Measurements from ENCODE around the gene HACL1. TPM values are rescaled to one million over a fixed set of nuclear protein-coding genes. Genes with fewer than 3 reads are reported as not detected.

Gene HACL1
- total RNA-seq, 2 experiments from 2014 or later, result 25.3 to 26.5 TPM

GRCh38 chr3:15595955-15596354 is 5.4 kb downstream of the HACL1 start:
- Mint-ChIP-seq H3K4me1 (ENCODE audit: low read depth) (peaks cover 22% of the 10 kb centered on the region), H3K36me3 (ENCODE audit: low read depth) (peaks cover 6% of the 10 kb centered on the region), H3K4me3 (no peak overlapping the region), H3K9me3 (no peaks in the 10 kb centered on the region), H3K27ac (no peak overlapping the region), H3K27me3 (ENCODE audit: low read depth) (no peaks in the 10 kb centered on the region)
- DNase-seq, result no peak
- intact Hi-C loops (cut with micrococcal nuclease), result no loop called here
- CTCF ChIA-PET, result no interaction called here

DNA sequence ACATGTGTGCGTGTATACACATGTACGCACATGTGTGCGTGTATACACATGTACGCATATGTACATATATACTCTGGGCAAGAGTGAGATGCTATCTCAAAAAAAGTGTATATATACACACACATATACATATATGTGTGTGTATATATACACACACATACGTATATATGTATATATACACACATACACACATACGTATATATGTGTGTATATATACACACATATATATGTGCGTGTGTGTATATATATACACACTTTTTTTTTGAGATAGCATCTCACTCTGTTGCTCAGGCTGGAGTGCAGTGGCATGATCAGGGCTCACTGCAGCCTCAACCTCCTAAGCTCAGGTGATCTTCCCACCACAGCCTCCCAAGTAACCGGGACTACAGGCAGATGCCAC is 8.4 kb downstream of the HACL1 start:
- Mint-ChIP-seq H3K4me1 (ENCODE audit: low read depth) (peaks cover 5% of the 10 kb centered on the region), H3K4me3 (no peak overlapping the region), H3K27ac (no peak overlapping the region), H3K9me3 (no peaks in the 10 kb centered on the region), H3K27me3 (ENCODE audit: low read depth) (no peaks in the 10 kb centered on the region), H3K36me3 (ENCODE audit: low read depth) (peaks cover 6% of the 10 kb centered on the region)
- CTCF ChIA-PET, result no interaction called here
- intact Hi-C loops (cut with micrococcal nuclease), result no loop called here
- DNase-seq, result no peak

DNA sequence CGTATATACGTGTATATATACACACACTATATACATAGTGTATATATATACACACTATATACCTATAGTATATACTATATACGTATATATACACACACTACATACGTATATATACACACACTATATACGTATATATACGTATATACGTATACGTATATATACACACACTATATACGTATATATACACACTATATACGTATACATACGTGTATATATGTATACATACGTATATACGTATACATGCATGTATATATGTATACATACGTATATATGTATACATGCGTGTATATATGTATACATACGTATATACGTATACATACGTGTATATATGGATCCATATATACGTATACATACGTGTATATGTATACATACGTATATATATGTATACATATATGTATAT is 9.4 kb downstream of the HACL1 start:
- Mint-ChIP-seq H3K27me3 (ENCODE audit: low read depth) (no peaks in the 10 kb centered on the region), H3K4me3 (no peak overlapping the region), H3K9me3 (no peaks in the 10 kb centered on the region), H3K27ac (no peak overlapping the region), H3K36me3 (ENCODE audit: low read depth) (peaks cover 4% of the 10 kb centered on the region), H3K4me1 (ENCODE audit: low read depth) (peaks cover under 1% of the 10 kb centered on the region)
- intact Hi-C loops (cut with micrococcal nuclease), result no loop called here
- CTCF ChIA-PET, result no interaction called here
- no peak for DNase-seq

- intact Hi-C loops (cut with micrococcal nuclease), result no loop called here
- Mint-ChIP-seq H3K4me1 (ENCODE audit: low read depth) (no peaks in the 10 kb centered on the region), H3K27me3 (ENCODE audit: low read depth) (no peaks in the 10 kb centered on the region), H3K36me3 (ENCODE audit: low read depth) (peaks cover 8% of the 10 kb centered on the region), H3K4me3 (no peak overlapping the region), H3K9me3 (no peaks in the 10 kb centered on the region), H3K27ac (no peak overlapping the region)
- DNase-seq, result no peak
- CTCF ChIA-PET, result no interaction called here
These were observed 10.1 kb downstream of the HACL1 start for GRCh38 chr3:15591242-15591641.

DNA sequence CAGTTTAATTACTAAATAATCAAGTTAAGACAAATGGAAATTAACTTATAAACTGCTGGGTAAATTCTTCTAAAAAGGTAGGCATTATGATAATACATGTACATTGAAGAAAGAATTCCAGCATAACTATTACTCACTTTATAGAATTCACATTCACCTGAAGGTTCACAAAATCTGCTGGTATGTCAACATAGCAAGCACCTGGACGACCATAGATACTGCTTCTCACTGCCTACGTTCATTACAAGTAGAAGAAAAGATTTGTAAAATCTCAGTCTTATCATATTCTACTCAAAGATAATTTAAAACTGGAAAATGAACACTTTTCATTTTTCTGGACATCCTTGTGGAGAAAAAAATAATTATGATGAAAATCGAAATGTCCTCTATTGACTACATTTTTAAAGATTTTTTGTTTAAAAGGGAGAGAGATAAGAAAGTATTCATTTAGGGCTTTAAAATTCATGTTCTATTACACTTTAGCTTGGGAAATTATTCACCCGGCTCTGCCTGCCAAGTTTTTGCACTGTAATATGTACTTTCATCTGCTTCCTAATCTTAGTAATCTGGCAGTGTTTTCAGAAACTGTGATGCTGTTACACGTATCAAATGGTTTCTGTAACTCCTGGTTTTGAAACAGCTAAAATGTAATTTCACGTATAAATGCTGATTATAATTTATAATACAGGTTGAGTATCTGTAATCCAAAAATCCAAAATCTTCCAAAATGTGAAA is 16.1 kb downstream of the HACL1 start:
- no peaks in the 10 kb centered on the region for H3K27me3 Mint-ChIP-seq (ENCODE audit: low read depth)
- no peaks in the 10 kb centered on the region for H3K9me3 Mint-ChIP-seq
- no peak overlapping the region for H3K4me3 Mint-ChIP-seq
- intact Hi-C loops (cut with micrococcal nuclease), result no loop called here
- CTCF ChIA-PET, result no interaction called here
- peaks cover 28% of the 10 kb centered on the region for H3K36me3 Mint-ChIP-seq (ENCODE audit: low read depth)
- DNase-seq, result no peak
- H3K4me1 Mint-ChIP-seq (ENCODE audit: low read depth), result no peaks in the 10 kb centered on the region
- no peak overlapping the region for H3K27ac Mint-ChIP-seq

GRCh38 chr3:15581471-15582394 is 19.6 kb downstream of the HACL1 start:
- CTCF ChIA-PET, result no interaction called here
- H3K27ac Mint-ChIP-seq, result no peak overlapping the region

DNA sequence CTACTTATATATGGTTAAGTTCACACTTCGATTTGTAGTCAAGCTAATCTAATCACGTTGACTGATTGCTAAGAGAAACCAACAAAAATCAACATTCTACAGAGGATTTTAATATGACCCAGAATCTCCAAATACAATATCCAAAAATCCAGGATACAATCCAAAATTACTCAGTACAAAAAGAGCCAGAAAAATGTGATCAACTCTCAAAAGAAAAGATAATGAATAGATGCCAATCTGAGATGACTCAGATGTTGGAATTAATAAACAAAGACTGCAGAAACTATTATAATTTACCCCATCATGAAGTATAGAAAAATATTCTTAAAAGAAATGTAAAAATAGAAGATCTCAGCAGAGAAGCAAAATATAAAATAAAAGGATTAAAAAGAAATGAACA is 22.3 kb downstream of the HACL1 start:
- Mint-ChIP-seq H3K4me3 (no peak overlapping the region), H3K36me3 (ENCODE audit: low read depth) (peaks cover 8% of the 10 kb centered on the region), H3K9me3 (no peaks in the 10 kb centered on the region), H3K27me3 (ENCODE audit: low read depth) (no peaks in the 10 kb centered on the region), H3K27ac (no peak overlapping the region), H3K4me1 (ENCODE audit: low read depth) (no peaks in the 10 kb centered on the region)
- no peak for DNase-seq
- CTCF ChIA-PET, result interaction anchor here (0.6 to 1.4 kb wide), 2 partner anchors 51 to 174 kb away, joined by 3 to 4 read pairs; no protein-coding TSS in a partner anchor
- intact Hi-C loops (cut with micrococcal nuclease), result no loop called here

More at GRCh38 chr3:15581471-15582394, 19.6 kb downstream of the HACL1 start:
- Mint-ChIP-seq H3K4me3 (no peak overlapping the region), H3K27me3 (ENCODE audit: low read depth) (no peaks in the 10 kb centered on the region), H3K36me3 (ENCODE audit: low read depth) (peaks cover 27% of the 10 kb centered on the region), H3K4me1 (ENCODE audit: low read depth) (no peaks in the 10 kb centered on the region), H3K9me3 (no peaks in the 10 kb centered on the region)
- no peak for DNase-seq
- intact Hi-C loops (cut with micrococcal nuclease), result no loop called here

DNA sequence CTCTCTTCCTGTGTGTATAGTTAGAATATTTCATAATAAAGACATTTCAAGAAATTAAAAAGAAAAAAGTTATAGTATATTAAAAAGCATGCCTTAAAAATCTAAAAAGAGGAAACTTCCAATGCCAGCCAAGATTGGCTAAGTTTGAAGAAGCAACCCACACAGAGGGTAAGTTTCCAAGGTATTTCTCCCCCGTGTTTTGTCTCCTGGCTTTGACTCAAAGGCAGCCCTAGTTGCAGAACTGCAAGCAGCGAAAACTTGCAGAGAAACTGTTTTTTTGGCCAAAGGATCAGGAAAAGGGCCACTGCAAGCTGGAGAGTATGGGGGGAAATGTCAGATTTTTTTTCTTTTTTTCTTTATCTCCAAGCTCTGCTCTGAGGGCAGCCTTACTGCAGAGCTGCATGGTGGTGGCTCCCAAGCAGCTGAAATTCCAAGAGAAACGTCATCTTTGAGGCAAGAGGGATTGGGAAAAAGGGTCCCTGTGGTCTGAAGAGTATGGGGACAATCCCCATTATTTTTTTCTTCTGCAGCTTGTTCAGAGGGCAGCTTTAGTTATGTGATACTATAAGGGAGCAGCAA is 23.0 kb downstream of the HACL1 start:
- CTCF ChIA-PET, result interaction anchor here (0.6 to 1.4 kb wide), 2 partner anchors 50 to 173 kb away, joined by 3 to 4 read pairs; no protein-coding TSS in a partner anchor
- no peak overlapping the region for H3K4me3 Mint-ChIP-seq
- H3K27me3 Mint-ChIP-seq (ENCODE audit: low read depth), result no peaks in the 10 kb centered on the region
- no peaks in the 10 kb centered on the region for H3K9me3 Mint-ChIP-seq
- no peaks in the 10 kb centered on the region for H3K4me1 Mint-ChIP-seq (ENCODE audit: low read depth)
- intact Hi-C loops (cut with micrococcal nuclease), result no loop called here
- no peak overlapping the region for H3K27ac Mint-ChIP-seq
- peaks cover 8% of the 10 kb centered on the region for H3K36me3 Mint-ChIP-seq (ENCODE audit: low read depth)
- no peak for DNase-seq

GRCh38 chr3:15576475-15576874 is 24.9 kb downstream of the HACL1 start:
- no peak overlapping the region for H3K4me3 Mint-ChIP-seq
- CTCF ChIA-PET, result no interaction called here
- no peak for DNase-seq
- peaks cover 5% of the 10 kb centered on the region for H3K36me3 Mint-ChIP-seq (ENCODE audit: low read depth)
- H3K4me1 Mint-ChIP-seq (ENCODE audit: low read depth), result no peaks in the 10 kb centered on the region
- H3K27me3 Mint-ChIP-seq (ENCODE audit: low read depth), result no peaks in the 10 kb centered on the region
- H3K27ac Mint-ChIP-seq, result no peak overlapping the region
- no peaks in the 10 kb centered on the region for H3K9me3 Mint-ChIP-seq
- intact Hi-C loops (cut with micrococcal nuclease), result no loop called here

DNA sequence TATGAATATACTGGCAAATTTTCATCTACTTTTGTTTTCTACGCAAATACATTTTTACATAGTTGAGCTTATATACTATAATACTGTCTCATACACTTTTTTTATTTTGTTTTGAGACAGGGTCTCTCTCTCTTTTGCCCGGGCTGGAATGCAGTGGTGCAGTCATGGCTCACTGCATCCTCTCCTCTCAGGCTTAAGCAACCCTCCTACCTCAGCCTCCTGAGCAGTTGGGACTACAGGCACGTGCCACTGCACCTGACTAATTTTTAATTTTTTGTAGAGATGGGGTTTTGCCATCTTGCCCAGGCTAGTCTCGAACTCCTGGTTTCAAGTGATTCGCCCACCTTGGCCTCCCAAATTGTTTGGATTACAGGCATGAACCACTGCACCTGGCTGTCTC is 25.9 kb downstream of the HACL1 start:
- H3K4me1 Mint-ChIP-seq (ENCODE audit: low read depth), result peaks cover 1% of the 10 kb centered on the region
- H3K9me3 Mint-ChIP-seq, result no peaks in the 10 kb centered on the region
- no peak for DNase-seq
- CTCF ChIA-PET, result interaction anchor here (0.7 kb wide), 1 partner anchor 238 kb away, joined by 3 read pairs; no protein-coding TSS in a partner anchor
- H3K4me3 Mint-ChIP-seq, result no peak overlapping the region
- peaks cover 9% of the 10 kb centered on the region for H3K36me3 Mint-ChIP-seq (ENCODE audit: low read depth)
- intact Hi-C loops (cut with micrococcal nuclease), result no loop called here
- H3K27ac Mint-ChIP-seq, result no peak overlapping the region
- no peaks in the 10 kb centered on the region for H3K27me3 Mint-ChIP-seq (ENCODE audit: low read depth)

- Mint-ChIP-seq H3K27ac (no peak overlapping the region), H3K27me3 (ENCODE audit: low read depth) (no peaks in the 10 kb centered on the region), H3K4me1 (ENCODE audit: low read depth) (peaks cover 2% of the 10 kb centered on the region), H3K4me3 (no peak overlapping the region), H3K36me3 (ENCODE audit: low read depth) (peaks cover 11% of the 10 kb centered on the region), H3K9me3 (no peaks in the 10 kb centered on the region)
- intact Hi-C loops (cut with micrococcal nuclease), result no loop called here
- no peak for DNase-seq
- CTCF ChIA-PET, result no interaction called here
These were observed 29.2 kb downstream of the HACL1 start for GRCh38 chr3:15572138-15572537.

- Mint-ChIP-seq H3K27ac (no peak overlapping the region), H3K4me3 (no peak overlapping the region), H3K36me3 (ENCODE audit: low read depth) (peaks cover 12% of the 10 kb centered on the region), H3K27me3 (ENCODE audit: low read depth) (no peaks in the 10 kb centered on the region), H3K9me3 (no peaks in the 10 kb centered on the region), H3K4me1 (ENCODE audit: low read depth) (no peaks in the 10 kb centered on the region)
- DNase-seq, result no peak
- intact Hi-C loops (cut with micrococcal nuclease), result no loop called here
- CTCF ChIA-PET, result no interaction called here
These were observed 38.2 kb downstream of the HACL1 start for GRCh38 chr3:15563190-15563589.

Data from activated naive CD4-positive, alpha-beta T cell treated with anti-CD3 and anti-CD28 coated beads for 36 hours (primary cell).